Calu3 (cell line): Measurements from ENCODE around the gene GTF2I. TPM values are rescaled to one million over a fixed set of nuclear protein-coding genes. Genes with fewer than 3 reads are reported as not detected.

Experiments used
- BruUV-seq: library from RNA; stranded (reverse); fragments of 400-500 nt; replicated peaks from 2 replicates; lab custom pipeline; 2021; lab: Mats Ljungman, UMichigan
- CTCF ChIA-PET: fragments of 300-600 bp; sonication (Branson Sonifier 250); formaldehyde crosslinking; loops from one replicate; lab custom pipeline; 2022; ENCODE audit warnings: antibody characterized with exemption; lab: Charles Lee
- DNase-seq: peaks from one replicate; pipeline ENCODE4 v3.0.0; 2022
- H3K27ac Mint-ChIP-seq: one replicate; pipeline ENCODE4 v1.8.0; 2022; ENCODE audit warnings: mixed read lengths; ENCODE audit not compliant: unreplicated experiment
- H3K27me3 Mint-ChIP-seq: one replicate; pipeline ENCODE4 v1.8.0; 2022; ENCODE audit warnings: mixed read lengths; ENCODE audit not compliant: unreplicated experiment
- H3K36me3 Mint-ChIP-seq: one replicate; pipeline ENCODE4 v1.8.0; 2022; ENCODE audit warnings: mild to moderate bottlenecking, moderate library complexity, mixed read lengths; ENCODE audit not compliant: insufficient read depth, unreplicated experiment
- H3K4me1 Mint-ChIP-seq: one replicate; pipeline ENCODE4 v1.8.0; 2022; ENCODE audit warnings: mild to moderate bottlenecking, low read depth, mixed read lengths; ENCODE audit not compliant: unreplicated experiment
- H3K4me3 Mint-ChIP-seq: one replicate; pipeline ENCODE4 v1.8.0; 2022; ENCODE audit warnings: mild to moderate bottlenecking, low read depth, moderate library complexity, mixed read lengths; ENCODE audit not compliant: unreplicated experiment
- H3K9me3 Mint-ChIP-seq: one replicate; pipeline ENCODE4 v1.8.0; 2022; ENCODE audit warnings: low read depth, mixed read lengths; ENCODE audit not compliant: unreplicated experiment
- CTCF ChIP-seq: fragments of 200-600 bp; IDR thresholded peaks from one replicate; pipeline ENCODE4 v1.8.0; 2022; ENCODE audit warnings: antibody characterized with exemption; ENCODE audit not compliant: unreplicated experiment
- intact Hi-C: fragments of 100-400 bp; cut with micrococcal nuclease; formaldehyde crosslinking; loops from one replicate; pipeline ENCODE4 v1.10.0; 2022; ENCODE audit not compliant: unreplicated experiment
- total RNA-seq: library from RNA; stranded (reverse); gene quantifications from 2 replicates; pipeline ENCODE4 v1.2.3, GENCODE V29; 2022

GTF2I gene
- total RNA-seq, 1 experiment from 2014 or later: 175 TPM

GRCh38 chr7:74671602-74672001 is 14.1 kb downstream of the GTF2I start:
- H3K27ac Mint-ChIP-seq: no peak overlapping the region
- BruUV-seq: no TSS peak
- intact Hi-C loops: no loop called here
- no peaks in the 10 kb centered on the region for H3K9me3 Mint-ChIP-seq
- TF ChIP-seq CTCF: no peak
- H3K27me3 Mint-ChIP-seq: no peaks in the 10 kb centered on the region
- CTCF ChIA-PET: no interaction called here
- H3K4me1 Mint-ChIP-seq: no peaks in the 10 kb centered on the region
- peaks cover 14% of the 10 kb centered on the region for H3K36me3 Mint-ChIP-seq
- H3K4me3 Mint-ChIP-seq: no peak overlapping the region
- DNase-seq: no peak

DNA sequence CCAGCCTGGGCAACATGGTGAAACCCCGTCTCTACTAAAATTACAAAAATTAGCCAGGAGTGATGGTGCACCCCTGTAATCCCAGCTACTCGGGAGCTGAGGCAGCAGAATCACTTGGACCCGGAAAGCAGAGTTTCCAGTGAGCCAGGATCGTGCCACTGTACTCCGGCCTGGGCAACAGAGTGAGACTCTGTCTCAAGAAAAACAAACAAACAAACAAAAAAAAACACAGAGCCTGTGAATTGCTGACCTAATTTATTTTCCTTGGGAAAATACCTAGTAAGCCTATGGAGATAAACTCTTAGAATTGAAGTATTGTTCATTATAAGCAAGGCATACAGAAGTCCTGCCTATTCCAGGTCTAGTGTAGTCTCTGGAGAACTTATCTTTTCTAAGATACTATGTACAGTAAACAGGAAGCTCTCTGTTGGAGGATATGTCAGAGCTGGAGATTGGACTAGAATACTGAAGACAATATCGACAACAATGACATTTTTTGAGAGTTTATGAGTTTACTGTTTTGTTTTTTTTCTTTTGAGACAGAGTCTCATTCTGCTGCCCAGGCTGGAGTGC is 14.9 kb downstream of the GTF2I start:
- Mint-ChIP-seq H3K9me3 (no peaks in the 10 kb centered on the region), H3K36me3 (peaks cover 14% of the 10 kb centered on the region), H3K4me3 (no peak overlapping the region), H3K27me3 (no peaks in the 10 kb centered on the region), H3K4me1 (no peaks in the 10 kb centered on the region), H3K27ac (no peak overlapping the region)
- DNase-seq: no peak
- CTCF ChIA-PET: no interaction called here
- intact Hi-C loops: no loop called here
- BruUV-seq: no TSS peak
- no peak for TF ChIP-seq CTCF

DNA sequence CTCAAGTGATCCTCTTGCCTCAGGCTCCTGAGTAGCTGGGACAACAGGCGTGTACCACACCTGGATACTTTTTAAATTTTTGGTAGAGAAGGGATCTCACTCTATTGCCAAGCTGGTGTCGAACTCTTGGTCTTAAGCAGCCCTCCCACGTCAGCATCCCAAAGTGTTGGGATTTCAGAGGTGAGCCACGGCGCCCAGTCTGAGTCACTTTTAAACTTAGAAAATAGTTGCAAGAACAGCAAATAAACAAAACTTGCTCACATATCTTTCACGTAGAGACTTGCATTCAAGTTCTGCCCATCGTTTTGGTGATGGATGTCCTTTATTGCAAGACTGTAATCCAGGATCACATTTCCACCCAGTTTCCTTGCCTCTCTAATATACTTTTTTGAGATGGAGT is 16.6 kb downstream of the GTF2I start:
- Mint-ChIP-seq H3K27ac (no peak overlapping the region), H3K36me3 (peaks cover 20% of the 10 kb centered on the region), H3K4me3 (no peak overlapping the region), H3K4me1 (no peaks in the 10 kb centered on the region), H3K9me3 (no peaks in the 10 kb centered on the region), H3K27me3 (no peaks in the 10 kb centered on the region)
- CTCF ChIA-PET: interaction anchor here (0.6 kb wide), 1 partner anchor 253 kb away, joined by 8 read pairs; no protein-coding TSS in a partner anchor
- intact Hi-C loops: no loop called here
- no peak for TF ChIP-seq CTCF
- BruUV-seq: no TSS peak
- DNase-seq: no peak

GRCh38 chr7:74682829-74683228 is 25.3 kb downstream of the GTF2I start:
- no peaks in the 10 kb centered on the region for H3K4me1 Mint-ChIP-seq
- no peak overlapping the region for H3K27ac Mint-ChIP-seq
- H3K4me3 Mint-ChIP-seq: no peak overlapping the region
- H3K9me3 Mint-ChIP-seq: no peaks in the 10 kb centered on the region
- intact Hi-C loops: no loop called here
- no peaks in the 10 kb centered on the region for H3K27me3 Mint-ChIP-seq
- TF ChIP-seq CTCF: no peak
- DNase-seq: no peak
- CTCF ChIA-PET: no interaction called here
- BruUV-seq: no TSS peak
- H3K36me3 Mint-ChIP-seq: peaks cover 36% of the 10 kb centered on the region
